ENCODE measurements around the gene PEBP1. TPM values are rescaled to one million over a fixed set of nuclear protein-coding genes. Genes with fewer than 3 reads are reported as not detected.

The PEBP1 gene
- total and polyA plus RNA-seq, 10 of the 15 experiments (the other 5 are each of a cell fraction or from before 2014, with no cell fraction given) = 79.4 to 415 (median 206) TPM

- TF ChIP-seq CUX1 (IDR thresholded peaks at IDR 0.05; ENCODE audit: insufficient replicate concordance, low read depth, low read length) (no peak), ZNF274 (IDR thresholded peaks at IDR 0.05; ENCODE audit: insufficient read depth, insufficient read length) (no peak), CTCF (IDR thresholded peaks at IDR 0.05 in 2 of 3, conservative IDR thresholded peaks at IDR 0.05 in 1 of 3; ENCODE audit: control insufficient read depth in 2 of 3, extremely low read depth in 1 of 3, insufficient read depth in 1 of 3, low read depth in 3 of 3, low read length in 3 of 3) (no peak), GATAD2B (conservative IDR thresholded peaks at IDR 0.05; ENCODE audit: low read depth) (no peak), CHD1 (IDR thresholded peaks at IDR 0.05; ENCODE audit: low read depth, low read length) (no peak), SREBF1 (IDR thresholded peaks at IDR 0.05; ENCODE audit: low read length) (no peak), NBN (IDR thresholded peaks at IDR 0.05) (no peak), MTA3 (IDR thresholded peaks at IDR 0.05; ENCODE audit: borderline replicate concordance, low read length) (no peak), DPF2 (IDR thresholded peaks at IDR 0.05) (no peak), RAD51 (IDR thresholded peaks at IDR 0.05) (no peak)
- TF ChIP-seq, protein P1, sequence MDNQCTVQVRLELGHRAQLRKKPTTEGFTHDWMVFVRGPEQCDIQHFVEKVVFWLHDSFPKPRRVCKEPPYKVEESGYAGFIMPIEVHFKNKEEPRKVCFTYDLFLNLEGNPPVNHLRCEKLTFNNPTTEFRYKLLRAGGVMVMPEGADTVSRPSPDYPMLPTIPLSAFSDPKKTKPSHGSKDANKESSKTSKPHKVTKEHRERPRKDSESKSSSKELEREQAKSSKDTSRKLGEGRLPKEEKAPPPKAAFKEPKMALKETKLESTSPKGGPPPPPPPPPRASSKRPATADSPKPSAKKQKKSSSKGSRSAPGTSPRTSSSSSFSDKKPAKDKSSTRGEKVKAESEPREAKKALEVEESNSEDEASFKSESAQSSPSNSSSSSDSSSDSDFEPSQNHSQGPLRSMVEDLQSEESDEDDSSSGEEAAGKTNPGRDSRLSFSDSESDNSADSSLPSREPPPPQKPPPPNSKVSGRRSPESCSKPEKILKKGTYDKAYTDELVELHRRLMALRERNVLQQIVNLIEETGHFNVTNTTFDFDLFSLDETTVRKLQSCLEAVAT (IDR thresholded peaks at IDR 0.05) = no peak
Observed at GRCh38 chr12:118101051-118101450, 34.9 kb upstream of the PEBP1 start (continued).

All from GM12878 (cell line).